Skin epidermis (tissue), 12 donors: ENCODE results near the gene RBMX2.

Experiments used
- H3K27ac ChIP-seq, 21 experiments: fragments of 200-600 bp; sonication (generic) in 11 of 21; one replicate each; pipeline ENCODE4 v1.5.0; 2020; ENCODE audit warnings: mild to moderate bottlenecking in 3 of 21, inconsistent platforms in 2 of 21, moderate library complexity in 2 of 21
- H3K4me3 ChIP-seq, 7 experiments: fragments of 200-600 bp; sonication (generic) in 2 of 7; one replicate each; pipeline ENCODE4 v1.5.0; 2020; ENCODE audit warnings: inconsistent platforms in 2 of 7, mild to moderate bottlenecking in 2 of 7, moderate library complexity in 1 of 7

Gene RBMX2

DNA sequence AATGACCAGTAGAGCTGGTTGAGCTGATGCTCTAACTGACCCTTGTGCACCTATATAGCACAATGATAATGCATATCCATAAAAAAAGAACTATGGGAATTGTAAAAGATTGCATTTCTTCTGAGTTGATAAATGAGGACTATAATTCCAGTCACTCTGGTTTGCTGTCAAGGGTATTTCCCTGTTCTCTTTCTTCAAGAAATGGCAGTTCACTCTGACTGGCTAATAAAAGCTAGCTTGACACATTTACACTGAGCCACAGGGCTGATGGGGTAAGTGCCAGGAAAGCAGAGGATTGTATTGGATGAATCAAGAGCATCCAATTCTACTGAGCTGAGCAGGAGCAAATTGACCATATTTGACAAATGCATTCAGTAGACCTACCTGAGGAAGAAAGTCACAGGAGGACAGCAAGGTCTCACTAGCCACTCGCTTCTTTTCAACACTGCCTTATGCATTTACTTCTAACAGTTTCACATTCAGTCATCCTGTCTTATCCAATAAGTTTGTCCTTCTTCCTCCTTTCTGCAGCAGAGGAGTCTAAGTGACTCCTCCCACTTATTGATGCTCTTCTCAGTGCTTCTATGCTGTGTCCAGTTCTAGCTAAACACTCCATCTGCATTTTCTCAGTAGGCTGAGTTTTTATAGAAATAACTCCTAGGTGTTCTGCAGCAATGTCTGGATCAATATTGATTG, 43.0 kb downstream of the RBMX2 start:
- H3K27ac ChIP-seq: no peak overlapping the region
- no peak overlapping the region for H3K4me3 ChIP-seq

DNA sequence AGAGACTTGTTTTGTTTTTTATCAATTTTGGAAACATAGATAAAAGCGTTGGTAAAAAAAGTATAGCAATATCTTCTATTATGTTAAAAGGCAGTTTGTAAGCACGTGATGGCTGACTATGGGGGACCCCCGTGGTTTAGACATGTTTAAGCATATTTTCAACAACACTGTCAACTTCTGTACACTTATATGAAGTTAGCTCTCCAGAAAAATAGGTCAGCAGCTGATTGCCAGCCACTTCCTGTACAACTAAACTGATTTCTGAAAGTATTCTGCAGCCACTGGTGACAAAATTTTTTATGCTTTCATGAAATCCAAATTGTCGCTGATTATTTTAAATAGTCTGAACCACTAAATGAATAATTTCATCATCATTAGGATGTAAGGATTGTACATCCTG, 45.2 kb downstream of the RBMX2 start:
- H3K4me3 ChIP-seq: no peak overlapping the region
- no peak overlapping the region for H3K27ac ChIP-seq
